WTC11 (cell line): ENCODE results near the gene C1orf185.

ENCODE experiments used
- ARID4B ChIP-seq: sonication (generic); formaldehyde crosslinking; IDR thresholded peaks from 2 replicates; pipeline ENCODE4 v1.8.0; 2023; ENCODE audit warnings: missing genetic modification reagents, mild to moderate bottlenecking, borderline replicate concordance
- ATF1 ChIP-seq: sonication (generic); formaldehyde crosslinking; IDR thresholded peaks from 2 replicates; pipeline ENCODE4 v1.8.1; 2023; ENCODE audit warnings: mild to moderate bottlenecking, moderate library complexity, missing genetic modification reagents
- ATF3 ChIP-seq: sonication (generic); formaldehyde crosslinking; conservative IDR thresholded peaks from 2 replicates; pipeline ENCODE4 v1.8.1; 2022; ENCODE audit warnings: mild to moderate bottlenecking, missing genetic modification reagents
- CBFB ChIP-seq: sonication (generic); formaldehyde crosslinking; IDR thresholded peaks from 2 replicates; pipeline ENCODE4 v1.8.1; 2022; ENCODE audit warnings: mild to moderate bottlenecking, low read depth, missing genetic modification reagents
- CREB1 ChIP-seq: sonication (generic); formaldehyde crosslinking; IDR thresholded peaks from 2 replicates; pipeline ENCODE4 v1.8.0; 2023; ENCODE audit warnings: mild to moderate bottlenecking, missing genetic modification reagents
- CTCF ChIP-seq: fragments of 200-600 bp; IDR thresholded peaks from 2 replicates; pipeline ENCODE4 v1.8.0; 2022; ENCODE audit warnings: antibody characterized with exemption
- EMX1 ChIP-seq: fragments of 250-450 bp; sonication (Bioruptor Pico); IDR thresholded peaks from 2 replicates; pipeline ENCODE4 v1.8.0; 2021; ENCODE audit warnings: mild to moderate bottlenecking
- FOXP4 ChIP-seq: sonication (generic); formaldehyde crosslinking; IDR thresholded peaks from 2 replicates; pipeline ENCODE4 v1.8.0; 2022; ENCODE audit warnings: mild to moderate bottlenecking, missing genetic modification reagents
- IRF2 ChIP-seq: sonication (generic); formaldehyde crosslinking; IDR thresholded peaks from 2 replicates; pipeline ENCODE4 v1.8.0; 2022; ENCODE audit warnings: low read depth, missing genetic modification reagents, borderline replicate concordance
- SP1 ChIP-seq: sonication (generic); formaldehyde crosslinking; conservative IDR thresholded peaks from 2 replicates; pipeline ENCODE4 v1.8.1; 2022; ENCODE audit warnings: missing genetic modification reagents
- TEAD4 ChIP-seq: sonication (generic); formaldehyde crosslinking; IDR thresholded peaks from 2 replicates; pipeline ENCODE4 v1.8.0; 2022; ENCODE audit warnings: mild to moderate bottlenecking, missing genetic modification reagents
- ZNF121 ChIP-seq: sonication (generic); formaldehyde crosslinking; IDR thresholded peaks from 2 replicates; pipeline ENCODE4 v1.8.0; 2023; ENCODE audit warnings: missing genetic modification reagents
- ZSCAN18 ChIP-seq: fragments of 250-450 bp; sonication (Bioruptor Pico); IDR thresholded peaks from 2 replicates; pipeline ENCODE4 v2.1.2; 2022; ENCODE audit warnings: mild to moderate bottlenecking, moderate library complexity

- TF ChIP-seq CBFB (CRISPR knock-in tag) (no peak), CTCF (no peak), ATF3 (CRISPR knock-in tag) (no peak), IRF2 (CRISPR knock-in tag) (no peak), ZNF121 (CRISPR knock-in tag) (no peak), SP1 (no peak), ARID4B (CRISPR knock-in tag) (no peak), FOXP4 (no peak), EMX1 (CRISPR knock-in tag) (no peak), ATF1 (CRISPR knock-in tag) (no peak), CREB1 (no peak), TEAD4 (CRISPR knock-in tag) (no peak), ZSCAN18 (CRISPR knock-in tag) (no peak)
These were observed 29.2 kb downstream of the C1orf185 start for GRCh38 chr1:51131185-51131584.
